H1 (cell line): ENCODE measurements around the gene SIPA1L2. TPM values are rescaled to one million over a fixed set of nuclear protein-coding genes. Genes with fewer than 3 reads are reported as not detected.

ENCODE experiments used
- HDAC6 ChIP-seq: IDR thresholded peaks from one replicate; pipeline ENCODE4 v1.7.1; 2012; ENCODE audit warnings: low read depth, mild to moderate bottlenecking, inconsistent platforms, low read length, moderate library complexity
- polyA plus RNA-seq, 7 experiments: library from polyadenylated mRNA; depleted of rRNA in 3 of 7; stranded (reverse) in 5 of 7; unstranded in 2 of 7; fragments of >200 nt in 5 of 7; fragments of 200-250 nt in 2 of 7; gene quantifications; 1 replicate in 5 of 7; 2 replicates in 1 of 7; 4 replicates in 1 of 7; pipeline versions ENCODE4 v1.2.1 to v1.2.3, GENCODE V29; 2011 to 2013; ENCODE audit warnings: missing spikeins in 2 of 7, mixed read lengths in 2 of 7
- total RNA-seq: library from RNA; stranded (reverse); fragmentation: NEBNext Ultra II Directional; extraction: Animal tissue kit (Norgen Biotek cat#: 25700); gene quantifications from 2 replicates; pipeline ENCODE4 v1.2.1, GENCODE V29; 2021

Gene SIPA1L2
- total and polyA plus RNA-seq, 2 of the 8 experiments (the other 6 are each of a cell fraction or from before 2014, with no cell fraction given) = 7.7 to 13.2 TPM

DNA sequence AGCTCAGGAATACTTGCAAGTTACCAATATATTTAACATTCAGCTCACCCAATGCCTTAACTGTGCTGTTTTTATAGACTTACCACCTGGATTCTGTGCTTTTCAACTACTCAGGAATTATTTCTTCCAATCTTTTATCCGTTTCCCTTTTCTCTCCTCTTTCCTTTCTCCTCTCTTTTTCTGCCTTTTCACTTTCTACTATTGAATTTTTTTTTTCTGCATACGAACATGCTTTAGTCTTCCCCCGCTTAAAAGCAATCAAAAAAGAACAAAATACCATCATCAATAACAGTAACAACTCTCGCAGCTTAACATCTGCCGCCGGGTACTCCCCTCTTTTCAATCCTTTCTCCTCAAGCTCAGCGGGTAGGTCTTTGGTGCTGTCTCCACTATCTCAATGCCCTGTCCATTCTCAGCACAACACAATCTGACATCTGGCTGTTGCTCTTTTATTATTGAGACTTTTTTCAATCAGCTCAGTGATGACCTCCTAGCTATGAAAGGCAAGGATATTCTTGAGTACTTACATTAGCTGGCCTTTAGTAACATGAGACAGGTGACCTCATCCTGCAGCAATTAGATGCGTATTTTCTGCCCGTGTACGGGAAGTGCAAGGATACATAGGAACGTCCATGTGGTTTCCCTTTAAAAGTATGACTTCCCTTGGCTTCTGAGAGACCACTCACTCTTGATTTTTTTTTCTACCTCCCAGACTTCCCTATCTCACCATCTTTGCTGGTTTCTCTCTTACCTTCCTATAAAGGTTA lies 40.2 kb upstream of the SIPA1L2 start (continued):
- no peak for TF ChIP-seq HDAC6
- TF ChIP-seq, all 59 proteins: peak for 0
